Mesendoderm (in vitro differentiated cells): ENCODE data around the gene ASTN2.

Experiments used
- DNase-seq: peaks from one replicate; pipeline ENCODE4 v3.0.0; 2013
- H2AK5ac ChIP-seq: 2 replicates; pipeline ENCODE4 v1.6.1; 2013; ENCODE audit warnings: low read length, inconsistent platforms
- H2BK120ac ChIP-seq: 2 replicates; pipeline ENCODE4 v1.6.1; 2013; ENCODE audit warnings: low read depth, mild to moderate bottlenecking, low read length, moderate library complexity, mixed read lengths
- H2BK15ac ChIP-seq: replicated peaks from 2 replicates; pipeline ENCODE4 v1.6.1; 2013; ENCODE audit warnings: low read depth, mild to moderate bottlenecking, moderate library complexity
- H2BK5ac ChIP-seq: 2 replicates; pipeline ENCODE4 v1.6.1; 2013; ENCODE audit warnings: low read length, inconsistent platforms
- H3K18ac ChIP-seq: 2 replicates; pipeline ENCODE4 v1.6.1; 2013; ENCODE audit warnings: mild to moderate bottlenecking, low read length, mixed read lengths
- H3K23ac ChIP-seq: one replicate; pipeline ENCODE4 v1.6.1; 2013; ENCODE audit warnings: low read length
- H3K27ac ChIP-seq: 2 replicates; pipeline ENCODE4 v1.5.1; 2013; ENCODE audit warnings: low read depth, mild to moderate bottlenecking, inconsistent platforms, low read length, moderate library complexity
- H3K27me3 ChIP-seq: 2 replicates; pipeline ENCODE4 v1.6.1; 2013; ENCODE audit warnings: low read length, control low read depth, mild to moderate bottlenecking, inconsistent platforms; ENCODE audit not compliant: insufficient read depth, poor library complexity
- H3K36me3 ChIP-seq: 2 replicates; pipeline ENCODE4 v1.6.1; 2013; ENCODE audit warnings: low read length, inconsistent platforms; ENCODE audit not compliant: control insufficient read depth, insufficient read depth
- H3K4ac ChIP-seq: one replicate; pipeline ENCODE4 v1.6.1; 2013; ENCODE audit warnings: low read depth, mild to moderate bottlenecking, low read length, moderate library complexity
- H3K4me1 ChIP-seq: 2 replicates; pipeline ENCODE4 v1.6.1; 2013; ENCODE audit warnings: low read depth, low read length, inconsistent platforms; ENCODE audit not compliant: control insufficient read depth
- H3K4me2 ChIP-seq: 2 replicates; pipeline ENCODE4 v1.6.1; 2013; ENCODE audit warnings: low read length
- H3K4me3 ChIP-seq: 2 replicates; pipeline ENCODE4 v1.5.1; 2013; ENCODE audit warnings: mild to moderate bottlenecking, low read length
- H3K56ac ChIP-seq: one replicate; pipeline ENCODE4 v1.6.1; 2013; ENCODE audit warnings: low read length
- H3K79me1 ChIP-seq: 2 replicates; pipeline ENCODE4 v1.6.1; 2013; ENCODE audit warnings: low read length, inconsistent platforms
- H3K79me2 ChIP-seq: 2 replicates; pipeline ENCODE4 v1.6.1; 2013; ENCODE audit warnings: mild to moderate bottlenecking, low read length; ENCODE audit not compliant: control insufficient read depth, insufficient read depth
- H3K9ac ChIP-seq: 2 replicates; pipeline ENCODE4 v1.6.1; 2013; ENCODE audit warnings: low read length, inconsistent platforms
- H4K5ac ChIP-seq: one replicate; pipeline ENCODE4 v1.6.1; 2013; ENCODE audit warnings: low read length
- H4K8ac ChIP-seq: one replicate; pipeline ENCODE4 v1.6.1; 2013; ENCODE audit warnings: low read depth, mild to moderate bottlenecking, control low read depth, low read length, moderate library complexity
- WGBS: extraction: QIAGEN DNeasy Blood & Tissue Kit; methylation state at CpG from one replicate; pipeline ENCODE4 v1.1.7; 2013; ENCODE audit warnings: low lambda C conversion rate, missing lambda C conversion rate; ENCODE audit not compliant: insufficient coverage; ENCODE audit errors: extremely low coverage; 5-methylcytosine and 5-hydroxymethylcytosine counted together

The ASTN2 gene

DNA sequence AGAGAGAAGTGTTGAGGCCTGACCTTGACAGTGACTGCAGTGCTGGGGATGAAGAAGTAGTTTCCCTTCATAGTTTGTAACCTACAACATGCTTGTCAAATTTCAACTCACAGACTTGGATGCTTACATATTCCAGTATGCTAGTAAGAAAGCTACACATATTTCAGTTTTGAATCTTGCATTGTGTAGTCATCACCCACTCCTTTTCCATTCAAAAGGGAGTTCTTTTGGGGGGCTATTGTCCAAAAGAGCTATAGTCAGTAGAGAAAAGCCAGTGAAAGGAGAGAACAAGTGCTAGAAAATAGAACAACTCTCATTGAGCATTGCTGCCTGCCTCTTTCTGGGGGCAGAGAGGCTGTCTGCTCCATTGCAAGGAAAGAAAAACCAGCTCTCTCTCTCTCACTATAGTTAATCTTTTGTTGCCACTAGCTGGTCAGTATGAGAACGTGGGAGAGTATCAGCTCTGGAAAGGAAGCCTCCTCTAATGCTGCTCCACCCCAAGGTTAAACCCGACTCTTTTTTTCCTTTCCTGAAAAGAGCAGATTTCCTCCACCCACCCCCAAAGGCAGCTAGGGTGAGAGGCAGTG lies 7.3 kb downstream of the ASTN2 start:
- H3K23ac ChIP-seq, result no peak overlapping the region
- no peak overlapping the region for H4K8ac ChIP-seq
- WGBS, result no CpG with 5 or more reads among the region's 2 CpGs
- H2BK15ac ChIP-seq, result no peak overlapping the region
- H2AK5ac ChIP-seq, result no peak overlapping the region
- H2BK120ac ChIP-seq, result no peak overlapping the region
- no peak overlapping the region for H3K9ac ChIP-seq
- H2BK5ac ChIP-seq, result no peak overlapping the region
- H3K27ac ChIP-seq, result no peak overlapping the region
- H3K4ac ChIP-seq, result no peak overlapping the region
- H3K36me3 ChIP-seq, result no peaks in the 10 kb centered on the region
- no peak overlapping the region for H3K18ac ChIP-seq
- H4K5ac ChIP-seq, result no peak overlapping the region
- H3K4me1 ChIP-seq, result peaks cover 14% of the 10 kb centered on the region
- H3K27me3 ChIP-seq, result peaks cover 3% of the 10 kb centered on the region
- H3K4me3 ChIP-seq, result no peak overlapping the region
- H3K56ac ChIP-seq, result no peak overlapping the region
- no peak for DNase-seq
- H3K4me2 ChIP-seq, result no peak overlapping the region
- H3K79me1 ChIP-seq, result no peaks in the 10 kb centered on the region
- no peaks in the 10 kb centered on the region for H3K79me2 ChIP-seq

DNA sequence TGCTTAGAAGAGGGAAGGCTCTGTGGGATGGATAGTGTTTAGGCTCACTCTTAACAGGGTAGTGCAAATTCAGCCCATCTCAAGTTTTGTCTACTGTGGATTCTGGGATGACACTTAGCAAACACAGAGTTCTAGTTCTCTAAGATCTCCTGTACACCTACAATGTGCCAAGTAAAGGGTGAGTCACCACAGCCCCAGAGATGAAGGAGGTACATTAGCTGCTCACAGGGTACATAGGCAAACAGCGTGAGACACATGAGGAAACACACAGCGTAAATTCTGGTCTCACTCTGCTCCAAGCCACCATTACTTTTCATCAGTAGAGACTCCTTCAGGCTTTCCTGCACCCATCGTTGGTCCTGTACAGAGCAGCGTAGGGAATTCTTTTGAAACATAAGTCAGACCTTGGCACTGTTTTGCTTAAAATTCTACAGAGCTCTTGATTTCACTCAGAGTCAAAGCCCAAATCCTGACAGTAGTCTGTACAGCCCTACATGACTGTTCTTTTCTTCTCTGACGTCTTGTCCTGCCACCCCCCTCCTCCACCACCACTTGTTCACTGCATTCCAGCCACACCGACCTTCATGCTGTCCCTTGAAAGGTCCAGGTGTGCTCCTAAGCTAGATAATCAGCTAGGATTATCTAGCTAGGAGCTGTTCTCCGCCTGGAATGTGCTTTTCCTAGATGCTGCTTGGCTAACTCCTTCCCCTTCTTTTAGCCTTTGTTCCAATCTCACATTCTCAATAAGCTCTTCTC lies 8.7 kb downstream of the ASTN2 start:
- no peak overlapping the region for H3K4ac ChIP-seq
- H2AK5ac ChIP-seq, result no peak overlapping the region

DNA sequence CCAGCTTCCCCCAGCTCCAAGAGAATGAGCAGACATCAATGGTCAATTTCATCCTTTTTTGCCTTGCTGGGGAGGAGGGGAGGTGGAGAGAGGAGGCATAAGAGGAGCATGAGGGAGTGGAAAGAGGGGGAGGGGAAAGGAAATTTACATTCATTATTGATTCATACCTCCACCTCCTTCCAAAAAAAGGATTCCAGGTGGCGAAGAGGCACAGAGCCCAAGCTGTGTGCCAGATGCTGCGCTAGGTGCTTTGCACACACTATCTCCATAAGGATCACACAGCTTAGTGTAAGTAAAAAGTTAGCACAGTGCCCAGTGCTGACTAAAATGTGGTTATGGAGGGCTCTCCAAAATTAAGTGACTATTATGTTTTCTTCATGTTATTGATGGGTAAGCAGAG lies 11.0 kb downstream of the ASTN2 start:
- no peaks in the 10 kb centered on the region for H3K79me2 ChIP-seq
- peak overlapping the region; percentile 59 for H3K23ac ChIP-seq
- no peak overlapping the region for H3K27ac ChIP-seq
- peak; percentile 4 for DNase-seq
- no peak overlapping the region for H3K18ac ChIP-seq
- H3K4me3 ChIP-seq, result no peak overlapping the region
- no peak overlapping the region for H3K4me2 ChIP-seq
- H3K36me3 ChIP-seq, result no peaks in the 10 kb centered on the region
- no peak overlapping the region for H2AK5ac ChIP-seq
- no peak overlapping the region for H2BK15ac ChIP-seq
- H3K4ac ChIP-seq, result no peak overlapping the region
- no peak overlapping the region for H3K9ac ChIP-seq
- no peak overlapping the region for H4K8ac ChIP-seq
- peaks cover 14% of the 10 kb centered on the region for H3K4me1 ChIP-seq
- no peak overlapping the region for H2BK120ac ChIP-seq
- peak overlapping the region; percentile 67 for H2BK5ac ChIP-seq
- no CpG with 5 or more reads among the region's 2 CpGs for WGBS
- H3K27me3 ChIP-seq, result no peaks in the 10 kb centered on the region
- H4K5ac ChIP-seq, result no peak overlapping the region
- no peaks in the 10 kb centered on the region for H3K79me1 ChIP-seq
- peak overlapping the region; percentile 40 for H3K56ac ChIP-seq

More for the DNA sequence above, 8.7 kb downstream of the ASTN2 start:
- H3K4me1 ChIP-seq, result peaks cover 14% of the 10 kb centered on the region
- no peak overlapping the region for H3K9ac ChIP-seq
- H2BK120ac ChIP-seq, result no peak overlapping the region
- no peaks in the 10 kb centered on the region for H3K79me2 ChIP-seq
- H3K4me2 ChIP-seq, result no peak overlapping the region
- no peak overlapping the region for H3K56ac ChIP-seq
- H3K18ac ChIP-seq, result no peak overlapping the region
- H3K27ac ChIP-seq, result no peak overlapping the region
- no peak overlapping the region for H2BK5ac ChIP-seq
- no peak overlapping the region for H3K4me3 ChIP-seq
- H2BK15ac ChIP-seq, result no peak overlapping the region
- H3K23ac ChIP-seq, result no peak overlapping the region
- DNase-seq, result peak; percentile 15
- no CpG with 5 or more reads among the region's 7 CpGs for WGBS
- no peaks in the 10 kb centered on the region for H3K36me3 ChIP-seq
- H4K8ac ChIP-seq, result no peak overlapping the region
- no peaks in the 10 kb centered on the region for H3K79me1 ChIP-seq
- H4K5ac ChIP-seq, result no peak overlapping the region
- no peaks in the 10 kb centered on the region for H3K27me3 ChIP-seq

DNA sequence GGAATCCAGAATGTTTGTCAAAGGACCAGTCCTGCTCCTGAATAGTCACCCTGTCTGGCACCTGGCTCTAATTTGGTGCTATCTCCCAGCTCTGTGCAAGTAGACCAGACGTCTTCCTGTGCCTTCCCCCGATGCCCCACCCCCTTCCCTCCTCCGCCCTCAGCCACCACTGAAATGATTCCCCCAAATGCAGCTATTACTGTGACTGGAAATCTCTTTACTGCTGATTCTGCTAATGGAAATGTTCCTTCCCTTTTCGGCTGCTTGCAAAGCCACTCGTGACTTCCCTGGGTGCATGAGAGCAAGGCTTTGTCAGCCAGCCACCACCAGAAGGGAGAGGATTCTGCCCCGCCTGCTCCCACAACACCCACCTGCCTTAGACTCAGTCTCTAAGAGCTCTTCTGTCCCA lies 11.4 kb downstream of the ASTN2 start:
- Histone ChIP-seq H3K27me3 (no peaks in the 10 kb centered on the region), H3K18ac (no peak overlapping the region), H2AK5ac (no peak overlapping the region), H4K8ac (no peak overlapping the region), H3K4ac (no peak overlapping the region), H2BK15ac (no peak overlapping the region), H2BK120ac (no peak overlapping the region), H4K5ac (no peak overlapping the region), H3K27ac (no peak overlapping the region), H3K79me1 (no peaks in the 10 kb centered on the region), H2BK5ac (peak overlapping the region; percentile 67), H3K23ac (peak overlapping the region; percentile 59), H3K4me2 (no peak overlapping the region), H3K36me3 (no peaks in the 10 kb centered on the region), H3K79me2 (no peaks in the 10 kb centered on the region), H3K9ac (no peak overlapping the region), H3K56ac (peak overlapping the region; percentile 40), H3K4me3 (no peak overlapping the region), H3K4me1 (peaks cover 14% of the 10 kb centered on the region)
- no CpG with 5 or more reads among the region's 6 CpGs for WGBS
- peak; percentile 70 for DNase-seq

DNA sequence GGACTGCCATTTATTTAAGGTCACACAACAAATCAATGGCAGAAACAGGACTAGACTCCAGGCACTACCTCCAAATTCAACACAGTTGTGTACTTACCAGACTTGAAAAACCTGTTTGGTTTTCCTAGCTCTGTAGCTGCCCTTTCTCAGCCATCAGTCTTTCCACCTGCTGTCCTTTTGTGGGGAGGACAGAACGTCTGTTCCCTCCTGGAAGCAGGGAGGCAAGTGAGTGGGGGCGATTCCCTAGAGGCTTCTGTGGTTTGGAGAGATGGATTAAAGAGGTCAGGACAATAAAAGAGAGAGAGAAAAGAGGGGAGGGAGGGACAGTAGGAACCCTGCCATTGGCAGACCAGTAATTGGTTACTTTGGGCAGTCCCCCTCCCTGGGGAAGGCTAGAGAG lies 14.7 kb downstream of the ASTN2 start:
- Histone ChIP-seq H3K27me3 (peaks cover 2% of the 10 kb centered on the region), H3K23ac (no peak overlapping the region), H4K8ac (no peak overlapping the region), H3K79me2 (no peaks in the 10 kb centered on the region), H3K4me1 (peaks cover 14% of the 10 kb centered on the region), H3K18ac (no peak overlapping the region), H2BK15ac (no peak overlapping the region), H3K4me2 (no peak overlapping the region), H3K56ac (no peak overlapping the region), H3K27ac (no peak overlapping the region), H3K4ac (no peak overlapping the region), H2BK120ac (no peak overlapping the region), H3K36me3 (no peaks in the 10 kb centered on the region), H2BK5ac (no peak overlapping the region), H3K9ac (no peak overlapping the region), H3K79me1 (no peaks in the 10 kb centered on the region), H2AK5ac (no peak overlapping the region), H3K4me3 (no peak overlapping the region), H4K5ac (no peak overlapping the region)
- DNase-seq, result peak; percentile 18
- no CpG with 5 or more reads among the region's 2 CpGs for WGBS
